Measurements from ENCODE around the gene SLC16A5.
"Not testable (repeated sequence)": the region's sequence is repeated elsewhere in the genome, so short reads cannot be mapped to it uniquely, and the experiment has no call there.

DNA sequence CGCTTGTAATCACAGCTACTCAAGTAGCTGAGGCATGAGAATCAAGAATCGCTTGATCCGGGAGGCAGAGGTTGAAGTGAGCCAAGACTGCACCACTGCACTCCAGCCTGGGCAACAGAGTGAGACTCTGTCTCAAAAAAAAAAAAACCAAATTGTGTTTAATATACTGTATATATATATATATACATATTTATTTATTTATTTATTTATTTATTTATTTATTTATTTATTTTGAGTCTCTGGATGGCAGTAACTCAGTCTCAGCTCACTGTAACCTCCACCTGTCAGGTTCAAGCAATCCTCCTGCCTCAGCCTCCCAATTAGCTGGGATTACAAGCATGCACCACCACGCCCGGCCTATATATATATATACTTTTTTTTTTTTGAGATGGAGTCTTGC lies 14.8 kb upstream of the SLC16A5 start:
- TF ChIP-seq, protein P1, sequence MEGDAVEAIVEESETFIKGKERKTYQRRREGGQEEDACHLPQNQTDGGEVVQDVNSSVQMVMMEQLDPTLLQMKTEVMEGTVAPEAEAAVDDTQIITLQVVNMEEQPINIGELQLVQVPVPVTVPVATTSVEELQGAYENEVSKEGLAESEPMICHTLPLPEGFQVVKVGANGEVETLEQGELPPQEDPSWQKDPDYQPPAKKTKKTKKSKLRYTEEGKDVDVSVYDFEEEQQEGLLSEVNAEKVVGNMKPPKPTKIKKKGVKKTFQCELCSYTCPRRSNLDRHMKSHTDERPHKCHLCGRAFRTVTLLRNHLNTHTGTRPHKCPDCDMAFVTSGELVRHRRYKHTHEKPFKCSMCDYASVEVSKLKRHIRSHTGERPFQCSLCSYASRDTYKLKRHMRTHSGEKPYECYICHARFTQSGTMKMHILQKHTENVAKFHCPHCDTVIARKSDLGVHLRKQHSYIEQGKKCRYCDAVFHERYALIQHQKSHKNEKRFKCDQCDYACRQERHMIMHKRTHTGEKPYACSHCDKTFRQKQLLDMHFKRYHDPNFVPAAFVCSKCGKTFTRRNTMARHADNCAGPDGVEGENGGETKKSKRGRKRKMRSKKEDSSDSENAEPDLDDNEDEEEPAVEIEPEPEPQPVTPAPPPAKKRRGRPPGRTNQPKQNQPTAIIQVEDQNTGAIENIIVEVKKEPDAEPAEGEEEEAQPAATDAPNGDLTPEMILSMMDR (IDR thresholded peaks at IDR 0.05), result not testable (repeated sequence)
- TF ChIP-seq POLR2A (IDR thresholded peaks at IDR 0.05), result not testable (repeated sequence)
